Type B pancreatic cell (in vitro differentiated cells): ENCODE results near the gene DBT. TPM values are rescaled to one million over a fixed set of nuclear protein-coding genes. Genes with fewer than 3 reads are reported as not detected.
"Not testable (repeated sequence)": the region's sequence is repeated elsewhere in the genome, so short reads cannot be mapped to it uniquely, and the experiment has no call there.

Experiments
- DNase-seq: peaks from one replicate; pipeline ENCODE4 v3.0.0; 2021; ENCODE audit warnings: mixed read lengths; ENCODE audit not compliant: unreplicated experiment; ENCODE audit errors: extremely low spot score
- H3K27ac Mint-ChIP-seq: 2 replicates; pipeline ENCODE4 v1.8.0; 2021; ENCODE audit warnings: mild to moderate bottlenecking, mixed read lengths
- H3K27me3 Mint-ChIP-seq: 2 replicates; pipeline ENCODE4 v1.8.0; 2021; ENCODE audit warnings: mixed read lengths
- H3K36me3 Mint-ChIP-seq: 2 replicates; pipeline ENCODE4 v1.8.0; 2021; ENCODE audit warnings: mixed read lengths
- H3K4me1 Mint-ChIP-seq: one replicate; pipeline ENCODE4 v1.8.0; 2021; ENCODE audit warnings: mixed read lengths; ENCODE audit not compliant: unreplicated experiment
- H3K4me3 Mint-ChIP-seq: 2 replicates; pipeline ENCODE4 v1.8.0; 2021; ENCODE audit warnings: mild to moderate bottlenecking, mixed read lengths
- H3K9me3 Mint-ChIP-seq: 2 replicates; pipeline ENCODE4 v1.8.0; 2021; ENCODE audit warnings: mixed read lengths
- CTCF ChIP-seq: fragments of 200-600 bp; sonication (generic); conservative IDR thresholded peaks from 2 replicates; pipeline ENCODE4 v1.5.0; 2021; ENCODE audit warnings: antibody characterized with exemption, mild to moderate bottlenecking
- total RNA-seq: library from RNA; stranded (reverse); gene quantifications from 2 replicates; pipeline ENCODE4 v1.2.1, GENCODE V29; 2021; ENCODE audit warnings: low replicate concordance

Gene DBT
- total RNA-seq, 1 donor from 2014 or later = 21.4 TPM

- no peak for TF ChIP-seq CTCF
- Mint-ChIP-seq H3K27me3 (no peaks in the 10 kb centered on the region), H3K4me3 (no peak overlapping the region), H3K9me3 (peaks cover 6% of the 10 kb centered on the region), H3K27ac (no peak overlapping the region), H3K36me3 (peaks cover 43% of the 10 kb centered on the region), H3K4me1 (no peaks in the 10 kb centered on the region)
- no peak for DNase-seq
These were observed 43.3 kb downstream of the DBT start for GRCh38 chr1:100206301-100206700.

GRCh38 chr1:100205593-100205992, 44.0 kb downstream of the DBT start:
- not testable (repeated sequence) for H3K27ac Mint-ChIP-seq, DNase-seq, H3K27me3 Mint-ChIP-seq, H3K9me3 Mint-ChIP-seq, H3K4me3 Mint-ChIP-seq, H3K4me1 Mint-ChIP-seq
- peaks cover 50% of the 10 kb centered on the region for H3K36me3 Mint-ChIP-seq

- H3K4me3 Mint-ChIP-seq, H3K27ac Mint-ChIP-seq, H3K9me3 Mint-ChIP-seq, DNase-seq, H3K27me3 Mint-ChIP-seq, H3K4me1 Mint-ChIP-seq: not testable (repeated sequence)
- peaks cover 52% of the 10 kb centered on the region for H3K36me3 Mint-ChIP-seq
These were observed 44.5 kb downstream of the DBT start for GRCh38 chr1:100205103-100205502.

GRCh38 chr1:100202703-100203102, 46.9 kb downstream of the DBT start:
- not testable (repeated sequence) for H3K4me3 Mint-ChIP-seq, H3K27me3 Mint-ChIP-seq, H3K27ac Mint-ChIP-seq, DNase-seq, H3K4me1 Mint-ChIP-seq, H3K9me3 Mint-ChIP-seq
- H3K36me3 Mint-ChIP-seq = peaks cover 60% of the 10 kb centered on the region

- not testable (repeated sequence) for H3K4me1 Mint-ChIP-seq, DNase-seq, H3K27ac Mint-ChIP-seq, H3K27me3 Mint-ChIP-seq, H3K4me3 Mint-ChIP-seq, H3K9me3 Mint-ChIP-seq
- H3K36me3 Mint-ChIP-seq = peaks cover 64% of the 10 kb centered on the region
These were observed 49.6 kb downstream of the DBT start for GRCh38 chr1:100200060-100200459.

GRCh38 chr1:100198596-100198995, 51.0 kb downstream of the DBT start:
- Mint-ChIP-seq H3K27me3 (no peaks in the 10 kb centered on the region), H3K4me1 (no peaks in the 10 kb centered on the region), H3K27ac (no peak overlapping the region), H3K9me3 (no peaks in the 10 kb centered on the region), H3K36me3 (peaks cover 49% of the 10 kb centered on the region), H3K4me3 (no peak overlapping the region)
- no peak for DNase-seq
- no peak for TF ChIP-seq CTCF

GRCh38 chr1:100188617-100189016, 61.0 kb downstream of the DBT start:
- Mint-ChIP-seq H3K4me1 (no peaks in the 10 kb centered on the region), H3K36me3 (peaks cover 4% of the 10 kb centered on the region), H3K27me3 (no peaks in the 10 kb centered on the region), H3K27ac (no peak overlapping the region), H3K9me3 (no peaks in the 10 kb centered on the region), H3K4me3 (no peak overlapping the region)
- DNase-seq = no peak
- TF ChIP-seq CTCF = no peak

- DNase-seq = no peak
- H3K4me3 Mint-ChIP-seq = no peak overlapping the region
These were observed 61.7 kb downstream of the DBT start for GRCh38 chr1:100187912-100188311.

More at GRCh38 chr1:100187912-100188311, 61.7 kb downstream of the DBT start:
- Mint-ChIP-seq H3K9me3 (no peaks in the 10 kb centered on the region), H3K27ac (no peak overlapping the region), H3K36me3 (peaks cover 4% of the 10 kb centered on the region), H3K4me1 (no peaks in the 10 kb centered on the region), H3K27me3 (no peaks in the 10 kb centered on the region)
- TF ChIP-seq CTCF = no peak
